Small intestine (tissue), 7 donors: Measurements from ENCODE around the gene CHFR. TPM values are rescaled to one million over a fixed set of nuclear protein-coding genes. Genes with fewer than 3 reads are reported as not detected.
"Not testable (repeated sequence)": the region's sequence is repeated elsewhere in the genome, so short reads cannot be mapped to it uniquely, and the experiment has no call there.

Experiments used
- DNase-seq, 2 donors: peaks; one replicate each; pipeline versions ENCODE4 v3.0.0 to v3.0.0-alpha.2; 2013
- FAIRE-seq: peaks from 2 replicates; lab custom pipeline; 2012; peaks lifted over from hg19 to GRCh38; lab: Jason Lieb, UNC
- H3K27ac ChIP-seq, 3 donors: one replicate each; pipeline ENCODE4 v1.5.1; 2013; ENCODE audit warnings: low read length in 2 of 3, mild to moderate bottlenecking in 2 of 3, control low read depth in 1 of 3, inconsistent platforms in 1 of 3, low read depth in 1 of 3, moderate library complexity in 1 of 3
- H3K27me3 ChIP-seq, 3 donors: one replicate each; pipeline ENCODE4 v1.6.1; 2013; ENCODE audit warnings: low read length in 3 of 3, inconsistent platforms in 1 of 3; ENCODE audit not compliant: control insufficient read depth in 3 of 3, insufficient read depth in 3 of 3
- H3K36me3 ChIP-seq, 3 donors: one replicate each; pipeline ENCODE4 v1.6.1; 2013; ENCODE audit warnings: low read length in 3 of 3, inconsistent platforms in 1 of 3, low read depth in 1 of 3, mild to moderate bottlenecking in 1 of 3, moderate library complexity in 1 of 3; ENCODE audit not compliant: control insufficient read depth in 3 of 3, insufficient read depth in 2 of 3
- H3K4me1 ChIP-seq, 3 donors: one replicate each; pipeline ENCODE4 v1.6.1; 2013; ENCODE audit warnings: low read length in 2 of 3, inconsistent platforms in 1 of 3, low read depth in 1 of 3, mild to moderate bottlenecking in 1 of 3, moderate library complexity in 1 of 3; ENCODE audit not compliant: control insufficient read depth in 3 of 3, insufficient read depth in 2 of 3
- H3K4me3 ChIP-seq, 3 donors: one replicate each; pipeline ENCODE4 v1.5.1; 2013; ENCODE audit warnings: low read length in 3 of 3, control low read depth in 1 of 3, inconsistent platforms in 1 of 3, low read depth in 1 of 3, mild to moderate bottlenecking in 1 of 3, moderate library complexity in 1 of 3
- H3K9me3 ChIP-seq, 2 donors: one replicate each; pipeline ENCODE4 v1.6.1; 2013; ENCODE audit warnings: low read depth in 1 of 2, low read length in 1 of 2; ENCODE audit not compliant: control insufficient read depth in 2 of 2, insufficient read depth in 1 of 2
- WGBS, 3 donors: extraction: QIAGEN DNeasy Blood & Tissue Kit; methylation state at CpG; one replicate each; pipeline ENCODE4 v1.1.7; 2013; 5-methylcytosine and 5-hydroxymethylcytosine counted together
- polyA plus RNA-seq, 4 donors: library from polyadenylated mRNA; stranded (reverse) in 3 of 4; unstranded in 1 of 4; fragments of 200-250 nt in 3 of 4; fragments of 120-200 nt in 1 of 4; gene quantifications; one replicate each; pipeline versions ENCODE4 v1.2.1 to v1.2.3, GENCODE V29; 2013
- donor health status: healthy with polysubstance abuse.
- donor health status: control.
- donor health status: control.
- donor health status: Bipolar disorder and iron deficiency.
- donor health status: healthy.

The CHFR gene
- polyA plus RNA-seq, 4 donors = 23.9 to 43.4 (median 31.8) TPM

GRCh38 chr12:132791940-132792339, 95.5 kb downstream of the CHFR start:
- H3K27ac ChIP-seq, H3K4me1 ChIP-seq, DNase-seq, H3K4me3 ChIP-seq, H3K27me3 ChIP-seq, FAIRE-seq, H3K9me3 ChIP-seq: not testable (repeated sequence)
- 96 to 100% (median 97%) methylated on average over 2 of the region's 2 CpGs for WGBS, 3 donors
- H3K36me3 ChIP-seq = peaks cover 26 to 75% (median 31%) of the 10 kb centered on the region in 3 donors

GRCh38 chr12:132789099-132789471, 98.3 kb downstream of the CHFR start:
- FAIRE-seq = no peak
- Histone ChIP-seq H3K4me1 (no peaks in the 10 kb centered on the region), H3K4me3 (no peak overlapping the region), H3K27ac (no peak overlapping the region), H3K9me3 (peaks cover 0 to 6% of the 10 kb centered on the region in 2 donors), H3K27me3 (no peaks in the 10 kb centered on the region), H3K36me3 (peaks cover 33 to 76% (median 33%) of the 10 kb centered on the region in 3 donors)
- no peak for DNase-seq
- 95 to 97% (median 96%) methylated on average over 21 of the region's 21 CpGs for WGBS, 3 donors

GRCh38 chr12:132788375-132789098, 98.9 kb downstream of the CHFR start:
- Histone ChIP-seq H3K4me3 (no peak overlapping the region), H3K36me3 (peaks cover 32 to 76% (median 33%) of the 10 kb centered on the region in 3 donors), H3K4me1 (no peaks in the 10 kb centered on the region), H3K27ac (no peak overlapping the region), H3K27me3 (no peaks in the 10 kb centered on the region), H3K9me3 (peaks cover 0 to 6% of the 10 kb centered on the region in 2 donors)
- 94 to 96% (median 94%) methylated on average over 27 to 29 of the region's 29 CpGs for WGBS, 3 donors
- DNase-seq (no peak), FAIRE-seq (no peak)

GRCh38 chr12:132787877-132788276, 99.5 kb downstream of the CHFR start:
- H3K4me3 ChIP-seq = no peak overlapping the region
- no peaks in the 10 kb centered on the region for H3K4me1 ChIP-seq
- FAIRE-seq (no peak), DNase-seq (no peak)
- H3K27ac ChIP-seq = no peak overlapping the region
- peaks cover 32 to 81% (median 37%) of the 10 kb centered on the region in 3 donors for H3K36me3 ChIP-seq
- no peaks in the 10 kb centered on the region for H3K27me3 ChIP-seq
- WGBS, 3 donors = 89 to 95% (median 94%) methylated on average over 13 to 15 of the region's 15 CpGs
- H3K9me3 ChIP-seq = peaks cover 0 to 6% of the 10 kb centered on the region in 2 donors

GRCh38 chr12:132786192-132786591, 101.2 kb downstream of the CHFR start:
- Histone ChIP-seq H3K4me1 (no peaks in the 10 kb centered on the region), H3K27ac (no peak overlapping the region), H3K9me3 (no peaks in the 10 kb centered on the region), H3K4me3 (no peak overlapping the region), H3K27me3 (no peaks in the 10 kb centered on the region), H3K36me3 (peaks cover 36 to 86% (median 41%) of the 10 kb centered on the region in 3 donors)
- no peak for DNase-seq
- WGBS, 3 donors = 91 to 97% (median 94%) methylated on average over 21 of the region's 21 CpGs
- FAIRE-seq = no peak

- H3K36me3 ChIP-seq = peaks cover 43 to 90% (median 46%) of the 10 kb centered on the region in 3 donors
- H3K4me1 ChIP-seq = no peaks in the 10 kb centered on the region
- no peaks in the 10 kb centered on the region for H3K9me3 ChIP-seq
- no peak overlapping the region for H3K4me3 ChIP-seq
- 85 to 87% (median 86%) methylated on average over 9 of the region's 9 CpGs for WGBS, 3 donors
- no peak overlapping the region for H3K27ac ChIP-seq
- FAIRE-seq (no peak), DNase-seq (no peak)
- no peaks in the 10 kb centered on the region for H3K27me3 ChIP-seq
Measured at GRCh38 chr12:132784580-132784979, 102.8 kb downstream of the CHFR start.

- no peaks in the 10 kb centered on the region for H3K27me3 ChIP-seq
- no peaks in the 10 kb centered on the region for H3K4me1 ChIP-seq
- H3K9me3 ChIP-seq = no peaks in the 10 kb centered on the region
- WGBS, 3 donors = 86 to 93% (median 88%) methylated on average over 22 of the region's 22 CpGs
- FAIRE-seq = no peak
- H3K4me3 ChIP-seq = no peak overlapping the region
- no peak for DNase-seq
- no peak overlapping the region for H3K27ac ChIP-seq
- peaks cover 38 to 86% (median 41%) of the 10 kb centered on the region in 3 donors for H3K36me3 ChIP-seq
Measured at GRCh38 chr12:132783917-132784531, 103.4 kb downstream of the CHFR start.
